T-helper 2 cell treated with Interferon-gamma antibody and Interleukin-4, amounts not matched to agents 5 μg/mL and 100 μg/mL, for 36 hours (primary cell): Measurements from ENCODE around the gene RNU5B-1.

Experiments
- DNase-seq: peaks from one replicate; pipeline ENCODE4 v3.0.0; 2021; ENCODE audit warnings: low spot score
- H3K27ac Mint-ChIP-seq: one replicate; pipeline ENCODE4 v1.8.0; 2021; ENCODE audit warnings: mild to moderate bottlenecking, mixed read lengths
- H3K27me3 Mint-ChIP-seq: one replicate; pipeline ENCODE4 v1.8.0; 2021; ENCODE audit warnings: low read depth, mixed read lengths
- H3K36me3 Mint-ChIP-seq: one replicate; pipeline ENCODE4 v1.8.0; 2021; ENCODE audit warnings: low read depth, mixed read lengths
- H3K4me1 Mint-ChIP-seq: one replicate; pipeline ENCODE4 v1.8.0; 2021; ENCODE audit warnings: low read depth, mixed read lengths
- H3K4me3 Mint-ChIP-seq: one replicate; pipeline ENCODE4 v1.8.0; 2022; ENCODE audit warnings: mild to moderate bottlenecking, moderate library complexity, mixed read lengths
- H3K9me3 Mint-ChIP-seq: one replicate; pipeline ENCODE4 v1.8.0; 2021; ENCODE audit warnings: mixed read lengths

The RNU5B-1 gene

GRCh38 chr15:65328506-65329287 is 24.2 kb downstream of the RNU5B-1 start:
- Mint-ChIP-seq H3K4me3 (no peak overlapping the region), H3K36me3 (no peaks in the 10 kb centered on the region), H3K9me3 (no peaks in the 10 kb centered on the region), H3K27ac (no peak overlapping the region), H3K4me1 (no peaks in the 10 kb centered on the region), H3K27me3 (peaks cover 7% of the 10 kb centered on the region)
- DNase-seq, result no peak

- H3K4me3 Mint-ChIP-seq, result no peak overlapping the region
- H3K4me1 Mint-ChIP-seq, result no peaks in the 10 kb centered on the region
- no peaks in the 10 kb centered on the region for H3K36me3 Mint-ChIP-seq
- peaks cover 7% of the 10 kb centered on the region for H3K27me3 Mint-ChIP-seq
- H3K9me3 Mint-ChIP-seq, result no peaks in the 10 kb centered on the region
- no peak for DNase-seq
- H3K27ac Mint-ChIP-seq, result no peak overlapping the region
Measured at GRCh38 chr15:65329288-65329983, 25.0 kb downstream of the RNU5B-1 start.

DNA sequence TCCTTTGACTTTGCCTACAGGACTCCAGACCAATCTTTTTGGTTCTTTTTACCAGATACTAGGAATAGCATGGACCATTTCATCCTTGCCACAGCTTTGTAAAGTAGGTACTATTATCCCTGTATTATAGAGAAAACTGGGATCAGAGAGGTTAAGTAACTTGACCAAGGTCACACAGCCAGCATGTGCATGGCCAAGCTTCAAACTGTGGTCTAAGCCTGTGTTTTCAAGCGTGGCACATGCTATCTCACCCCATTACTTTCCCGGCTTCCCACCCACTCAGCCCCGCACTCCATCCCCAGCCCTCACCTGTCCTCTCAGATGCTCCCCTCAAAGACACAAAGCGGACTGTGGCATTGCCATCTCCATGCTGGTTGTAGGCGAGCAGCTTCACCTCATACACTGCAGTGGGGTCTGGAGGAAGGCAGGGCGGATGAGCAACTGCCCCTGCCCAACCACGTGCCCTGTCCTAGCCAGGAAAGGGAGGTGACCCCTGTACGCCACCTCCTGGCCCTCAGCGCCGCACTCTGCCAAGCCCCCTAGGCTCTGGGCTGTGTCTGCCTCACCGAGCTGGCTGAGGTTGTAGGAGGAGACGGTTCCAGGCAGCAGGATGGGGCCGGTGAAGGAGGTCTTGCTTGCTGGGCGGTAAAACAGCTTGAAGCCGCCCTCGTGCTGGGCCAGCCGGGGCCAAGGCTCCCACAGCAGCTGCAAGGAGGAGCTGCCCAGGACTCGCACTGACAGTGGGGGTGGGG is 25.7 kb downstream of the RNU5B-1 start:
- no peak for DNase-seq
- Mint-ChIP-seq H3K9me3 (no peaks in the 10 kb centered on the region), H3K27ac (no peak overlapping the region), H3K36me3 (no peaks in the 10 kb centered on the region), H3K4me1 (no peaks in the 10 kb centered on the region), H3K4me3 (no peak overlapping the region), H3K27me3 (peaks cover 7% of the 10 kb centered on the region)

- DNase-seq, result no peak
- Mint-ChIP-seq H3K27ac (no peak overlapping the region), H3K4me3 (no peak overlapping the region)
Measured at GRCh38 chr15:65330934-65331645, 26.6 kb downstream of the RNU5B-1 start.

DNA sequence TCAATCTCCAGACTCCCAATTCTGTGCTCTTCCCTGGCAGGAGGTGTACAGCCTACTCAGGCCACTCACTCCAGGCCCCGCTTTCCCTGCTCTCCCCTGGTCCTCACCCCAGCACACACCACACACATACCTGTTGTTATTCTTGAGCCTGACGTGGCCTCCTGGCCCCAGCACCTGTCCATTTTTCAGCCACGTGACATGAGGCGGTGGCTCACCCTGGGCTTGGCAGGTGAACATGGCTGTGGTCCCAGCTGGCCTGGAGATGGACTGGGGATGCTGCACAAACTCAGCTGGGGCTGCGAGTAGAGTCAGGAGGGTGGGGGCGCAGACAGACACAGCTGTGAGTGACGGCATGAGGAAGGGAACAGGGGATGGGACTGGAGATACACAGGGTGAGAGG is 27.3 kb downstream of the RNU5B-1 start:
- DNase-seq, result no peak
- Mint-ChIP-seq H3K4me1 (no peaks in the 10 kb centered on the region), H3K4me3 (no peak overlapping the region), H3K9me3 (no peaks in the 10 kb centered on the region), H3K27me3 (peaks cover 3% of the 10 kb centered on the region), H3K36me3 (no peaks in the 10 kb centered on the region), H3K27ac (no peak overlapping the region)

More at GRCh38 chr15:65330934-65331645, 26.6 kb downstream of the RNU5B-1 start:
- H3K27me3 Mint-ChIP-seq, result peaks cover 4% of the 10 kb centered on the region
- H3K36me3 Mint-ChIP-seq, result no peaks in the 10 kb centered on the region
- no peaks in the 10 kb centered on the region for H3K9me3 Mint-ChIP-seq
- H3K4me1 Mint-ChIP-seq, result no peaks in the 10 kb centered on the region

DNA sequence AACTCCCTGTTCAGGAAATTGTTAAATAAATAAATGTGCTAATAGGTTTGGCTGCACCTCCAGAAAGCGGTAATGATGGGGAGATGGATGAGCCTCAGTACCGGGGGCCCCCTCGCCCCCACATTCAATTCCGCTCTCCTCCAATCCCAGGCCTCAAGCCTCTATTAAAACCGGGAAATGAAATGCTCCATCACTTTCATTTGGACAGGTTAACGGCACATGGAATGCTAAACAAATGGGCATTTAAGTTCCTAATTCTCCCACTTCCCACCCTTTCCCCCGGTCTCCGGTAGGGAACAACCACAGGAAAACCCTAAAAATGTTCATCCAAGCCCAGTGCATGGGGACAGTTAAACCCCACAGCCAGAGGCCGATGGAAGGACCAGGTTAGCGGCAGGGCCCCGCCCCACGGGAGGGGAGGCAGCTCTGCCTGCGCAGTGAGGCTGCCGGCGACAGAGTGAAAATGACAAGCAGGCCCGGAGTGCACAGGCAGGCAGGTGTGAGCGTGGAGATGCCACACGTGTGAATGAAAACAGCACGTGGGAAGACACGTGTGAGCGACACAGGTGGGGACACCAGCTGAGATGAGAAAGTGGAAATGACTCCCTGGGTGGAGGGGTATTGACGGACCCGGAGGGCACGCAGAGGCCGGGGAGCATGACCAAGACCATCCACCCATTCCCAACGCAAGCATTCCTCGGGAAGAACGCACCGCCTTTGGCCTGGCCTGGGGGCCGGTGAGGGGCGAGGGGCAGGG is 28.1 kb downstream of the RNU5B-1 start:
- H3K4me1 Mint-ChIP-seq, result no peaks in the 10 kb centered on the region
- peaks cover 2% of the 10 kb centered on the region for H3K27me3 Mint-ChIP-seq
- no peak overlapping the region for H3K27ac Mint-ChIP-seq
- DNase-seq, result no peak
- H3K36me3 Mint-ChIP-seq, result no peaks in the 10 kb centered on the region
- no peaks in the 10 kb centered on the region for H3K9me3 Mint-ChIP-seq
- H3K4me3 Mint-ChIP-seq, result no peak overlapping the region

DNA sequence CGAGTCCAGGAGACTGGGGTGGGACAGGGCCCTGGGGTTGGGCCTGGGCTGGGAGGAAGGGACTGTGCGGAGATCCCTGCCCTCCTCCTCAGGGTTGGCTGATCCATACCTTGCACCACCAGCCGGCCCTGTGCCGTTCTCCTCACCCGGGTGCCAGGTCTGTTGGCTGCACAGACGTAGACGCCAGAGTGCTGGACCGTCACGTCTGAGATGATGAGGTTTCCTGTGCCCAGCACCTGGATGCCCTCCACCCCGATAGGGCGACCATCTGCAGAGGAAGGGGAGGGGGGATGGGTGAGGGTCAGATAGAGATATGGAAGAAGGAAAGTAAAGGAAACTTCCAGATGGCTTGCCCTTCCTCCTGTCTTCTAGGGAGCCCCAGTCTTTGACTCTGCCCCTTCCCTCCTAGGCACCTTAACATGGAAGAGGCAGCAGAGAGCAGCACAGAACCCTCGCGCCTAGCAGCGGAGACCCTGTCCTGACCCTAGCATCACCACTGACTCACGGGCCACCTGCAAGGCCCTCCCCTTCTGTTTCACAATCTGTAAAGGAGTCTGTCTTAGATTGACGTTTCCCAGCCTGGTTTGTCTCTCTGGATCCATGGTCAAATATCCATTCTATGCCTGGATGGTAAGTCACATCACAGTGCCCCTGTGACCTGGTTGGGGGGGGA is 28.8 kb downstream of the RNU5B-1 start:
- no peaks in the 10 kb centered on the region for H3K9me3 Mint-ChIP-seq
- H3K4me3 Mint-ChIP-seq, result no peak overlapping the region
- no peaks in the 10 kb centered on the region for H3K4me1 Mint-ChIP-seq
- H3K27ac Mint-ChIP-seq, result no peak overlapping the region
- H3K27me3 Mint-ChIP-seq, result no peaks in the 10 kb centered on the region
- no peaks in the 10 kb centered on the region for H3K36me3 Mint-ChIP-seq
- DNase-seq, result no peak

- Mint-ChIP-seq H3K27me3 (no peaks in the 10 kb centered on the region), H3K9me3 (no peaks in the 10 kb centered on the region), H3K4me3 (no peak overlapping the region), H3K27ac (no peak overlapping the region), H3K36me3 (no peaks in the 10 kb centered on the region), H3K4me1 (no peaks in the 10 kb centered on the region)
- DNase-seq, result no peak
Measured at GRCh38 chr15:65333856-65334255, 29.4 kb downstream of the RNU5B-1 start.

- H3K9me3 Mint-ChIP-seq, result no peaks in the 10 kb centered on the region
- no peak overlapping the region for H3K4me3 Mint-ChIP-seq
- no peak overlapping the region for H3K27ac Mint-ChIP-seq
- peaks cover 2% of the 10 kb centered on the region for H3K27me3 Mint-ChIP-seq
- no peaks in the 10 kb centered on the region for H3K36me3 Mint-ChIP-seq
- H3K4me1 Mint-ChIP-seq, result peaks cover 2% of the 10 kb centered on the region
- no peak for DNase-seq
Measured at GRCh38 chr15:65334586-65335231, 30.2 kb downstream of the RNU5B-1 start.

DNA sequence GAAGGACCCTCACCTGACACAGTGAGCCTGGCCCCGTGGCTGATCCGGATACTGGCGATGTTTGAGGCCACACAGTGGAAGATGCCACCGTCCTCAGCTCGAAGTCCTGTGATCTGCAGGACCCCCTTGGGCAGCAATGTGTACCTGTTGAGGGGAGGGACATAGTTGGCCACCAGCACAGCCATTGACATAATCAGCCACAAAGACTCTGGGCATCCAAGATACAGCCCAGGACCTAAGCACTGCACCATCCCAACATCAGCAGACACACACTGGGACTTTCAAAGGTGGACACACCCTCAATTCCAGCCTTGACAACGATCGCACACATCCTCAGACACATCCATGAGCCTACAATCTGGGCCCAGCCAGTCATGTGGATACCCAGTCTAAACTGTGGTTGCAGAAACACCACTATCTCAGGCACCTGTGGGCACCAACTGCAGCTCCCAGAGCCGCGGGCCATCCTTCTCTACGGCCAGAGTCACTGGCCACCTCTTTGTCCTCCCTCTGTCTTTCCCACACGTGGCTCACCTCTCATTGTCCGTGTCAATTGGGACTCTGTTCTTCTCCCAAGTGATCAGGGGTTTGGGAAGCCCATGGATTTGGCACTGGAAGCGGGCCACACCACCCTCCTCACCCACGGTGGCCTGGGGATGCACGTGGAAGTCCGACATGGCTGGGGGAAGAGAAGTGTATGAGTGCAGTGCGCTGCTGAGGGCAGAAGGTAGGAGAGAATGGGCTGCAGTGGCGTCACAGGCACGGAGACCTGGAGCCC is 31.0 kb downstream of the RNU5B-1 start:
- Mint-ChIP-seq H3K4me3 (no peak overlapping the region), H3K4me1 (peaks cover 2% of the 10 kb centered on the region), H3K36me3 (no peaks in the 10 kb centered on the region), H3K27ac (no peak overlapping the region), H3K27me3 (peaks cover 3% of the 10 kb centered on the region), H3K9me3 (no peaks in the 10 kb centered on the region)
- DNase-seq, result no peak

DNA sequence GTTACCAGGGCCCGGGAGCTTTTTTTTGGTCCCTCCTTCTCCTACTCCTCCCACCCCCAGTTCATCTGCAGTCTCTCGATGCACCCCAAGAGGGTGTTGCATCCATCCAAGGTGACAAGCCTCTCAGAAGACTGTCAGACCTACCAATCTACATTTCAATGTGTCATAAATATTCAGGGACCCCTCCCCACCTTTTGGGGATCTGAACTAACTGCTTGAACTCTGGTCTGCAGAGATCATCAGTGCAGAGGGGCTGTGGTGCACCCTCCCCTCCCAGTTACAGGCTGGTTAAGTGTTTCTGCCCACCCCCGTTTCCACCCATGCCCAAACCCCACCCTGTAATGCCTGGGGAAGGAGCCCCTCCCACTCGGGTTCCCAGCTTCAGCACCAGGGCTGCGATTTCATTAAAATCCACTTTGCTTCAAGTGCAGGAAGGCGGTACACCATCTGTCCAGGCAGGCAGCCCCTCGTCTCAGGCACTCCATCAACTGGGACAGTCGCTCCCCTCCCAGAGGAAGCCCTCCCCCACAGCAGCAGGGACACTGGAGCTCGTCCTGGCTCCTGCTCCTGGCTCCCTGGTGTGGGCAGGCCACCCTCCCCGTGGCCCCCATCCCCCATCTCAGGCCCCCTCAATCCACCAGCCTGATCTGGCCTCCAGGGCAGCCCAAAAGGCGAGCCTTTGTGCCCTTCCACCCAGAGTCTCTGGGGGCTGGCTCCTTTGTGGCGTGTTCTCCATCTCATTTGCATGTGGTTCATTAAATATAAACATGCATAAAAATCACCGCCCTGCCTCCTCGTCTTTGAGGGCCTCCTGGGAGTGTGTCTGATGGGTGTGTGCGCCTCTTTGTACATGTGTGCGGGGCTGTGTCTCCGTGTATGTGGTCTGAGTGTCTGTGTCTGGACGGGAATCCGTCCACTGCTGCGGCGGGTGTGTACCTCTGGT is 32.3 kb downstream of the RNU5B-1 start:
- H3K4me3 Mint-ChIP-seq, result no peak overlapping the region
- H3K27ac Mint-ChIP-seq, result no peak overlapping the region
- H3K9me3 Mint-ChIP-seq, result no peaks in the 10 kb centered on the region
- H3K36me3 Mint-ChIP-seq, result no peaks in the 10 kb centered on the region
- DNase-seq, result no peak
- peaks cover 5% of the 10 kb centered on the region for H3K27me3 Mint-ChIP-seq
- H3K4me1 Mint-ChIP-seq, result peaks cover 2% of the 10 kb centered on the region
